ENCODE results near the gene TSPAN15.

Gene TSPAN15

GRCh38 chr10:69451209-69451783, at the start of gene TSPAN15:
Gene TSPAN15, plus strand, starts transcription at chr10:69451465. Its CDS starts 130 bp downstream, at chr10:69451595.
- DNase-seq = peak; percentile 63

- no peak for DNase-seq
These were observed 48.9 kb upstream of the TSPAN15 start for GRCh38 chr10:69402386-69402785.

- DNase-seq = no peak
These were observed 48.2 kb upstream of the TSPAN15 start for GRCh38 chr10:69403066-69403465.

GRCh38 chr10:69403519-69403918, 47.7 kb upstream of the TSPAN15 start:
- DNase-seq = no peak

- DNase-seq = no peak
These were observed 46.5 kb upstream of the TSPAN15 start for GRCh38 chr10:69404786-69405185.

GRCh38 chr10:69405221-69405620, 46.0 kb upstream of the TSPAN15 start:
- no peak for DNase-seq

GRCh38 chr10:69406302-69406811, 44.9 kb upstream of the TSPAN15 start:
- no peak for DNase-seq

- no peak for DNase-seq
These were observed 44.3 kb upstream of the TSPAN15 start for GRCh38 chr10:69406816-69407580.

- DNase-seq = peak; percentile 4
These were observed 43.5 kb upstream of the TSPAN15 start for GRCh38 chr10:69407621-69408301.

GRCh38 chr10:69408318-69409175, 42.7 kb upstream of the TSPAN15 start:
- DNase-seq = peak; percentile 54

- no peak for DNase-seq
These were observed 42.1 kb upstream of the TSPAN15 start for GRCh38 chr10:69409176-69409495.

- no peak for DNase-seq
These were observed 41.3 kb upstream of the TSPAN15 start for GRCh38 chr10:69409968-69410367.

- DNase-seq = no peak
These were observed 40.8 kb upstream of the TSPAN15 start for GRCh38 chr10:69410487-69410886.

- no peak for DNase-seq
These were observed 39.8 kb upstream of the TSPAN15 start for GRCh38 chr10:69411476-69411875.

GRCh38 chr10:69412232-69412790, 39.0 kb upstream of the TSPAN15 start:
- no peak for DNase-seq

GRCh38 chr10:69413221-69413865, 37.9 kb upstream of the TSPAN15 start:
- DNase-seq = no peak

- no peak for DNase-seq
These were observed 36.9 kb upstream of the TSPAN15 start for GRCh38 chr10:69414036-69415018.

- DNase-seq = no peak
These were observed 36.2 kb upstream of the TSPAN15 start for GRCh38 chr10:69415049-69415448.

GRCh38 chr10:69415951-69416350, 35.3 kb upstream of the TSPAN15 start:
- DNase-seq = no peak

GRCh38 chr10:69416695-69417094, 34.6 kb upstream of the TSPAN15 start, which contains the start of gene TACR2:
Gene TACR2, minus strand, starts transcription at chr10:69416918. Its CDS starts 595 bp downstream, at chr10:69416323.
- no peak for DNase-seq

- no peak for DNase-seq
These were observed 33.7 kb upstream of the TSPAN15 start for GRCh38 chr10:69417542-69417941.

Measured in DMS79 treated with DMSO at 0.1 percent for 48 hours (cell line).